Muscle of back (tissue), 13 donors: Measurements from ENCODE around the gene FAM216A. TPM values are rescaled to one million over a fixed set of nuclear protein-coding genes. Genes with fewer than 3 reads are reported as not detected.
"Not testable (repeated sequence)": the region's sequence is repeated elsewhere in the genome, so short reads cannot be mapped to it uniquely, and the experiment has no call there.

Source experiments
- DNase-seq, 3 donors: peaks; one replicate each; pipeline versions ENCODE4 v3.0.0 to v3.0.0-alpha.2; 2013
- long read RNA-seq, 9 donors: transcript quantifications; one replicate each; lab custom pipeline, GENCODE V29; 2026
- polyA plus RNA-seq, 10 donors: library from polyadenylated mRNA; unstranded; fragments of 120-200 nt; gene quantifications; one replicate each; pipeline ENCODE4 v1.2.1, GENCODE V29; 2013; ENCODE audit not compliant: insufficient read length in 10 of 10

The FAM216A gene, protein sequence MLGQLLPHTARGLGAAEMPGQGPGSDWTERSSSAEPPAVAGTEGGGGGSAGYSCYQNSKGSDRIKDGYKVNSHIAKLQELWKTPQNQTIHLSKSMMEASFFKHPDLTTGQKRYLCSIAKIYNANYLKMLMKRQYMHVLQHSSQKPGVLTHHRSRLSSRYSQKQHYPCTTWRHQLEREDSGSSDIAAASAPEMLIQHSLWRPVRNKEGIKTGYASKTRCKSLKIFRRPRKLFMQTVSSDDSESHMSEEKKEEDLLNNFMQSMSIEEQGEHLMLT
- 10 to 100 TPM; 14.3 to 23.3 (median 16.5) TPM for polyA plus RNA-seq
- long read RNA-seq, donor 1, transcript FAM216A-201 (7 exons, 1,582 nt): major isoform, 5 of 160 reads
- long read RNA-seq, donor 1, partial matches to known transcripts: 76 of 160 reads
- long read RNA-seq, donor 1, other reads (novel, unspliced or antisense): 79 of 160 reads
- long read RNA-seq, donor 2, transcript FAM216A-201 (7 exons, 1,582 nt): major isoform, 7 of 220 reads
- long read RNA-seq, donor 2, partial matches to known transcripts: 127 of 220 reads
- long read RNA-seq, donor 2, other reads (novel, unspliced or antisense): 85 of 220 reads
- long read RNA-seq, donor 3: 0 reads
- long read RNA-seq, donor 4, partial matches to known transcripts: 100 of 194 reads
- long read RNA-seq, donor 4, other reads (novel, unspliced or antisense): 90 of 194 reads
- long read RNA-seq, donor 5, transcript FAM216A-201 (7 exons, 1,582 nt): major isoform, 7 of 233 reads
- long read RNA-seq, donor 5, partial matches to known transcripts: 125 of 233 reads
- long read RNA-seq, donor 5, other reads (novel, unspliced or antisense): 97 of 233 reads
- long read RNA-seq, donor 6, transcript FAM216A-201 (7 exons, 1,582 nt): major isoform, 8 of 301 reads
- long read RNA-seq, donor 6, partial matches to known transcripts: 228 of 301 reads
- long read RNA-seq, donor 6, other reads (novel, unspliced or antisense): 64 of 301 reads
- long read RNA-seq, donor 7, partial matches to known transcripts: 0 of 3 reads
- long read RNA-seq, donor 7, other reads (novel, unspliced or antisense): 0 of 3 reads
- long read RNA-seq, donor 8, transcript FAM216A-201 (7 exons, 1,582 nt): major isoform, 5 of 7 reads
- long read RNA-seq, donor 8, partial matches to known transcripts: 0 of 7 reads
- long read RNA-seq, donor 8, other reads (novel, unspliced or antisense): 0 of 7 reads
- long read RNA-seq, donor 9, partial matches to known transcripts: 0 of 1 reads
- long read RNA-seq, donor 9, other reads (novel, unspliced or antisense): 0 of 1 reads

DNA sequence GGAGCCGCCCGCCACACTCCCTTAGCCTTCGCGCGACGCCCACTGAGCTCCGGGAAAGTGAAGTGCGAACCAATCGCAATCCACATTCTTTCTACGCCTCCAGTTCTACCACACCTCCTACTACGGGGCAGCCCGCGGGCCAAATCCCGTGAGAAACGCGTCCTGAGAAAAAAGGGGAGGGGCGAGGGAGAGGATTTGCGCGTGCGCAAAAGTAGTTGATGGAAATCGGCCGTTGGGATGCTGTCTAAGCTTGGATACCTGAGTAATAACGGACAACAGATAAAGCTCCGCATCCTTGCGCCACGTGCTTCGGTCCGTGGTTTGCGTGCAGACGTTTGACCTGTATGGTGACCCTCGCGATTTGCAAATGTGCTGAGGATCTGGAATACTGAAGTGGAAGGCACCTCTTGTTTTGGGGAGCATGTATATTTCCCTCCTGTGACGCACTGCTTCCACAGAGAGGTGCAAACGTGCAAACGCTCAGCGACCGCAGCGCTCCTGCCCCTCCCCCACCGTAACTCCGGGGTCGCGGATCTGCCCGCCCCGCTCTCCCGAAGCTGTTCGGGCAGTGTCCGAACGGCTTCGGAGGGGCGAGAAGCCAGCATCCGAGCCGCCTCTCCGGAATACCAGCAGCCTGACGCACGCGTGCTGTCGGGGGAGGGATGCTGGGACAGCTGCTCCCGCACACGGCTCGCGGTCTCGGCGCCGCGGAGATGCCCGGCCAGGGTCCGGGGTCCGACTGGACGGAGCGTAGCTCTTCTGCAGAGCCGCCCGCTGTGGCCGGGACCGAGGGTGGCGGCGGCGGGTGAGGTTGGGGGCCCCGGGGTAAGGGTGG lies at the start of gene FAM216A, which contains the start of gene GPN3:
Gene FAM216A, plus strand, starts transcription at position 632 of the 835 bp plus-strand sequence. Its CDS starts 31 bp downstream, at position 663.
Gene GPN3, minus strand, starts transcription at position 44 of the 835 bp plus-strand sequence. CDS start 54 bp downstream, outside the sequence.
- peak; percentile 98 to 99 (median 99) for DNase-seq

DNA sequence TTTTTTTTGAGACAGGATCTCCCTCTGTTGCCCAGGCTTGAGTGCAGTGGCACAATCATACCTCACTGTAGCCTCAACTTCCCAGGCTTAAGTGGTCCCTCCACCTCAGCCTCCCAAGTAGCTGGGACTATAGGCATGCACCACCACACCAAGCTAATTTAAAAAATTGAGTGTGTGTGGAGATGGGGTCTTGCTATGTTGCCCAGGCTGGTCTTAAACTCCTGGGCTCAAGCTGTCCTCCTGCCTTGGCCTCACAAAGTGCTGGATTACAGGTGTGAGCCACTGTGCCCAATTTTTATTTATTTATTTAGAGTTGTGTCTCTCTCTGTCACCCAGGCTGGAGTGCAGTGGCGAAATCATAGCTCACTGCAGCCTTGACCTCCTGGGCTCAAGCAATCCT lies 48.0 kb upstream of the FAM216A start:
- DNase-seq: not testable (repeated sequence)

DNA sequence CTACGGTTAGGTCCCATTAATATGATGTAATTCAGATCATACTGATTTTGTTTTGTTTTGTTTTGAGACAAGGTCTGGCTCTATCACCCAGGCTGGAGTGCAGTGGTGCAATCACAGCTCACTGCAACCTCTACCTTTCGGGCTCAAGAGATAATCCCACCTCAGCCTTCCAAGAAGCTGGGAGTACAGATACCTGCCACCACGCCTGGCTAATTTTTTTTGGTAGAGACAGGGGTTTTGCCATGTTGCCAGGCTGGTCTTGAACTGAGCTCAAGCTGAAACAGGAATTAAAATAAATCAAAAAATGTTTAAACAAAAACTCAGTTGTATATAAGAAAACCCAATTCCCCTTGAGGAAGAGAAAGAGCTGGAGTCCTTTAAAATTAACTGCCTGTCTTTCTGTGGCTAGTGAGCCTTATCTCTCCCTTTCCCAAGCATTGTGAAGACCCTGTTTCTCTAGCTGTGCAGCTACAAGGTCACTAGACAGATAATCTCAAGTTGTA lies 47.4 kb upstream of the FAM216A start:
- no peak for DNase-seq

DNA sequence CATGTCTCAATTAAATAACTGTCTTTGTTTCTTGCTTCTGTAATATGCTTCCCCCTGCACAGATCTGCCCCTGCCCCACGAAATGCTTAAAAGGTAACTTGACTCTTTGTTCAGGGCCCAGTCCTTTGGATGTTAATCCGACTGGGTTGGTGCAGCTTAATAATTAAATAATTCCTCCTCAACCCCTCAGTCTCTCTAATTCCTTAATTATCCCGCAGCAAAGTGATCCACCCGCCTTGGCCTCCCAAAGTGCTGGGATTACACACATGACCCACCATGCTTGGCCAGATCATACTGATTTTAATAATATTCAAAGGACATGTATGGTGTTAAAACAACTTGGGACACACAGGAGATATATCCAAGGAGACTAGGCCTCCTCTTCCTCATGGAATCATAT lies 46.9 kb upstream of the FAM216A start:
- no peak for DNase-seq

DNA sequence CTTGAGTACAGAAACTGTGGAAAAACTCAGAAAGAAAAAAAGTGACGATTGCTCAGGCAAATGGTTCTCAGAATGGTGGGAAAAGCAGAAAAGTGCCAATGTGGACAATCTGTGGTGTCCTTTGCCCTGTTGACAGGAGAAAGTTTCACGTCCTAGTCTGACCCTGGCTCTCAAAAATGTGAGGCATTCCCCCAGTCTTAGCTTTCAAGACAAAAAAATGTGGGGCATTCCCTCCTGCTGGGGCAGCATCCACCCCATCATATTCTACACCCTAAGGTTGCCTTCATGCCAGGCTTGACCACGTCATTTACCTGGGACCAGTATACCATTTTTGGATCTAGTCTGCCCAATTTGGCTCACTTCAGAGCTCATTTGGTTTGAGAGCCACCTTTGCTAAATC lies 44.4 kb upstream of the FAM216A start:
- no peak for DNase-seq

DNA sequence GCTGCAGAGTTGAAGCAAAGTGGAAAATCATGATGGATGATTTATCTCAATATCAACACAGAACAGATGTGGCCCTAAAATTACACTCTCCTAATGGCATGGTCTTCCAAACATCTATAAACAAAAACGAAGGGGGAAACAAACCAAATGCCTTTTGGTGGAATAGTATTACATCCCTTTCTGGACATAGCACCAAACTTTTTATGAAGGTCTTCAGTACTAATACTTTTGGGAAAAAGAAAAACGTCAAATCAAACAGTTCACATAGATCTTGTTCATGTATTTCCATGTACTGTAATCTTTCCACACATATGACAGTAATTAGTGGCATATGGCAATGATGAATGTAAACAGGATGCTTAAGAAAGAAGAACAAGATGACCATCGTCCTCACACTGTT lies 42.2 kb upstream of the FAM216A start:
- peak; percentile 37 to 69 (median 49) for DNase-seq

DNA sequence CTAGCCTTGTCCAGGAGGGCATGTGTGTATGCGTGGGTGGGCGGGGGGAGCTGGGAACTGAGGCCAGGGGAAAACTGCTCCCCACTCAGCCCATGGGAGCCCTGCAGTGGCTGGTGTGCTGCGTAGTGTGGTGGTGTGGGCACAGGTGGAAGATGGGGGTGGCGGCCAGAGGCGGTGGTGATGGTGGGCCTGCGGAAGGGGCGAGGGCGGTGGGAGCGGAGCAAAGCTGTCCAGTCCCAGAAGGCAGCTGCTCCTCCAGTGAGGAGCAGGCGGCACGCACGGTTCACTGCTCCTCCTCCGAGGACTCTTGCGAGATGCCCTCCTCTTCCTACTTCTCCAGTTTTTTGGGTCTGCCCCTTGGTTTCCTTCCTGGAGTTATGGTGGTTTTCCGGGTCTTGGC lies 39.0 kb upstream of the FAM216A start:
- not testable (repeated sequence) for DNase-seq

DNA sequence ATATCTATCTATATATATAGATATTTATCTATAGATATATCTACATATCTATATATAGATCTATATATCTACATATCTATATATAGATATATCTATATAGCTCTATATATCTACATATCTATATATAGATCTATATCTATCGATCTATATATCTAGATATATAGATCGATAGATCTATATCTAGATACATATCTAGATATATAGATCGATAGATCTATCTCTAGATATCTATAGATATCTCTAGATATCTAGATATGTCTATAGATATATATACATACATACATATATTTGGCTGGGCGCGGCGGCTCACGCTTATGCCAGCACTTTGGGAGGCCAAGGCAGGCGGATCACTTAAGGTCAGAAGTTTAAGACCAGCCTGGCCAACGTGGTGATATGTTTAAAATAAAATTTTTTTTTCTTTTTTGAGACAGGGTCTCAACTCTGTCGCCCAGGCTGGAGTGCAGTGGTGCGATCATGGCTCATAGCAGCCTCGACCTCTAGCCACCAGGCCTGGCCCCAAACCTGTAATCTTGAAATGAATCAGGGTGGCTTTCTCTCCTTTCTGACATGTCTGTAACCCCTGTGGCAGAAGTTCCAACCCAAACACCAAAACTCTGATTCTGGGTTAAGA lies 36.6 kb upstream of the FAM216A start:
- DNase-seq: no peak

DNA sequence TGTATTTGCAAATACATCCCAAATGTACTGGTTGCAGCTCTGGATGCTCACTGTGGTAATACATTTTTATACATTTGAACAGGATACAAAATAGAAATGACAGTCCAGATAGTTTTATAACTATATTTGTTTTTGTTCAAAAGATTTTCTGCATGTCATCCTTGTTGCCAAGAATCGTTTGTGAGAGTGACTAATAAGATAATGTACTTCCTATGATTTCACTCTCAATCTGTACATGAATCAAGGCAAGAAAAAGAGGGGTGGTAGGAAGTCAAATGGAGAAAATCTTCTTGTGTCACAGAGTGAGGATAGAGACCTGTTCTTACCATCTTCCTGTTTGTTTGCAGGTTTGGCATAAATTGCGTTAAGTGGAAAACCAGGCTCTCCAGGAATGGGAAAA lies 32.4 kb upstream of the FAM216A start:
- DNase-seq: no peak

DNA sequence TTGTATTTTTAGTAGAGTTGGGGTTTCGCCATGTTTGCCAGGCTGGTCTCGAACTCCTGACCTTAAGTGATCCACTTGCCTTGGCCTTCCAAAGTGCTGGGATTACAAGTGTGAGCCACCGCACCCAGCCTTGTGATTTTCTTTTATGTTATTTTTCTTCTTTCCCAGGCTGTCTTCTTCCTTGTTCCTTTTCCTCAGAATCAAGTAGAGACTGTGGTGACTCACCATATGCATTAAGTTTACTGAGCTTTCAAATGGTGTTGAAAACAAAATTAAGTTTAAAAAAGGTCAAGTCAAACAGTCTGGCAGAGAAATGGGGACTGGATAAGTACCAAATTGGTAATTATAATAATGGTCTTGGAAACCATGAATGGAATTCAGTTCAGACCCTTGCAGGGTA lies 24.2 kb upstream of the FAM216A start:
- no peak for DNase-seq

DNA sequence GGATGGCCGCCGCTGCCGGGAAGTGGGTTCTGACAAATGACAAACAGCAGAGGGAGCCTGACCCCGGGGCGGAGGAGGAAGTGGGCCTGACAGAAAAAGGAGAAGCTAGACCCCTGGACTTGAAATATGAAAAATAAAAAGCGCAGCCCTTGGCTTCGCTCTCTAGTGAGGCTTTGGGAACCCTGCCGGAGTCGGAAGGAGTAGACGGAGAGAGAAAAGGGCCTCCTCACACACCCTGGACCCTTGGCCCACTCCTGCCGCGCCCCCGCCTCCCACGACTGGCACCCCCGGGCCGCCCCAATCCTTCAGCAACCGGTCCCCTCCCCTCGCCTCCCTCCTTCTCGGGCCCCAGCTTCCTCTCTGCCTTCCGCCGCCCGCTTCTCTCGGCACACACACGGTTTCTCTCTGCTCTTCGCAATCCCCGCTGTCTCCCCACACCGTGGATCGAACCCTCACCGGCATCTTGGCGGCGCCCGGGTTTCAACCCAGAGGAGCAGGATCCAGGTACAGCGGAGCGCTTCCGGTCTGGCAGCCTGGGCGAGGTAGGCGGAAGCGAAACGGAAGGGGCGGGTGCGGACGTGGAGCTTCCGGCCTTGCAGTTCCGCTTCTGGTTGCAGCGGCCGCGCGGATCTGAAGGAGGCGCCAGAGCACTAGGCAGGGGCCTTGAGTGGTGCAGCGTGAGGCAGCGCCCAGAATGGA lies 18.7 kb upstream of the FAM216A start, which contains the start of gene ARPC3:
Gene ARPC3, minus strand, starts transcription at position 539 of the 699 bp plus-strand sequence. Its CDS starts 77 bp downstream, at position 462.
- peak; percentile 95 to 98 (median 95) for DNase-seq

DNA sequence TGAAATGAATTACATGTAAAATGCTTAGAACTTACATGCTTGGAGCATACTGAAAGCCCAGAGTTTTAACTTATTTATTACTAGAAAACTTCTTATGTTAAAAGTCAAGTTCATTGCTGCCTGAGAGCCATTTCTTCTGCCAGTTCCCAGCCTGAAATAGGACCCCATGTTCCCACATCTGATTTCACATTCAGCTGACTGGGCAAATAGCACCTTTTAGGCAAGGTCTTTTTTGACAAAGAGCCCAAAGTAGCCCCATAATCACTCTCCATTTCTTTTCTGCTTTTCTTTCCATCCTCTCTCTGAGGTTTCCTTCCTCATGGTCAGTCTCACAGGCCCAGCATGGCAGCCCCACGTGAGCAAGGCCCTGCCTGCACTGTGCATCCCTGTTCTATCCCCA lies 17.4 kb upstream of the FAM216A start:
- no peak for DNase-seq

DNA sequence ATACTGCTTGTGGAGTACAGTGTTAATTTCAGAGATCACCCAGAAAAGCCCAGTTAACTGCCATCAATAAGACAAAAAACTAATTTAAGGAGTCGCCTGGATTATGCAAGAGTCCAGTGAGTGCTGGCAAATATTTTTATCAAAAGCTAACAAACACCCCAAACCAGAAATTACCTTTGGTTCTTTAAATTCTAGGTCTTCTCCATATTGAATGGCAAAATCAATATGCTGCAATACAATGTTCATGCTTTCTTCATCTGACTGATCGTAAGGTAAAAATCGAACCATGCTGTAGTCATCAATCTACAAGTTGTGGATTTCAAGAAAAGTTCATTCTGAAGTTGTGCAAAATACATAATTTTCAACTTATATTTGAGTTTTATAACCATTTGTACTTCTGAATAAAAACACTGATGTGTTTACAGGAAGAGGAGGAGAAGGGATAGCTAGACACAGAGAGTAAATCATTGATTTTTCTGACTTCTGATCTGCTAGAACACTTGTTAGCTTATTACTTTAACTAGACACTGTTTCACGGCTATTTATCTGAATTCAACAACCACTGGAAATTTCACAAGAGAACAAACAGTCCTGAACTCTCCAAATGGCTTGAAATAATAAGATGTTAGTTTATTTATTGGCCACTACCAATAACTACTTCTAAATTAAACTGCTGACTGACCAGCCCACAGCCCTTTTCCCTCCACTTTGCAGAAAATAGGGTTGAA lies 14.9 kb upstream of the FAM216A start:
- DNase-seq: no peak

DNA sequence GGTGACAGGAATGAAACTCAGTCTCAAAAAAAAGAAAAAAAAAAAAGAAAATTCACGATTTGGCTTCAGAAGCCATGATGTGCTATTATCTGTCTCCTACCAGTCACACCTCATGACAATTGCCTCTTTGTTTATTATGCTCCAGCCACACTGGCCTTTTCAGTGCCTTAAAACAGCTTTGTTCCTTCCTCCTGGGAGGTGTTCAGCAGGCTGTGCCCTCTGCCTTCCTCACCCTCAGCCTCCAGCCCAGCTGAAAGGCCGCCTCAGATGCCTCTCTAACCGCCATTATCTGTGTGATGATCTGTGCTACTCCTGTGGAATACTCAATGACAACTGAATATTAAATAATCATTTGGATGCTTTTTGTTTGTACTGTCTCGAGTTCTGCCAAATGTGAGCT lies 9.9 kb upstream of the FAM216A start:
- DNase-seq: no peak

DNA sequence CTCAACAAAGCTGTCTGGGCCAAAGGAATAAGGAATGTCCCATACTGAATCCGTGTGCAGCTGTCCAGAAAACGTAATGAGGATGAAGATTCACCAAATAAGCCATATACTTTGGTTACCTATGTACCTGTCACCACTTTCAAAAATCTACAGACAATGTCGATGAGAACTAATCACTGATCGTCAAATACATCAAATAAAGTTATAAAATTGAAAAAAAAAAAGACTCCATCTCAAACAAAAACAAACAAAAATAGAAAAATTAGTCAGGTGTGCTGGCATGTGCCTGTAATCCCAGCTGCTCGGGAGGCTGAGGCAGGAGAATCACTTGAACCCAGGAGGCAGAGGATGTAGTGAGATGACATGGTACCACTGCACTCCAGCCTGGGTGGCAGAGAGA lies 7.5 kb upstream of the FAM216A start:
- not testable (repeated sequence) for DNase-seq

DNA sequence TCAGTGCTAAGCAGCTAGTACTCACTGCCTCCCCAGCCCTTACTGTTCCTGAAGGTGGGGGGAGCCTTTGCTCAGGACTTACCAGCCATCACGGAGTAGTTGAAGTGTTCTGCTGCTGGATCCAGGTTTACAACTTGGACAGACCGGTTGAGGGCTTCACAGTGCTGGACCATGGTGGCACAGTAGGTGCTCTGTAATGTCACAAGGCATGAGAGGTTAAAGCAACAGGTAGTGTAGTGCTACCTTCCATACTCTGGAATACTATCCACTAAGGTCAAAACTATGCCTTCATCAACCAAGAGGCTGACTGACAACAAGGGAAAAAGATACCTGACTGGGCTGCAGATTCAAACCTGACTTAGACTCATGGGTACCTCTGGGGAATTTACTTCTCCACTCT lies 3.6 kb upstream of the FAM216A start:
- no peak for DNase-seq

DNA sequence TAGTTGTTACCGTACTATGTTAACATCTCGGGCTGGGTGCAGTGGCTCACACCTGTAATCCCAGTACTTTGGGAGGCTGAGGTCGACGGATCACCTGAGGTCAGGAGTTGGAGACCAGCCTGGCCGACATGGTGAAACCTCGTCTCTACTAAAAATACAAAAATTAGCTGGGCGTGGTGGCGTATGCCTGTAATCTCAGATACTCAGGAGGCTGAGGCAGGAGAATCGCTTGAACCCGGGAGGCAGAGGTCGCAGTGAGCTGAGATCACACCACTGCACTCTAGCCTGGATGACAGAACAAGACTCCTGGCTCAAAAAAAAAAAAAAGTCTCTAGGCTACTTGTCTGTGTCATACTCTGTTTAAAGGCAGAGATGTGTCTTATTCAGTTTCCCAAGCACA lies 2.9 kb upstream of the FAM216A start:
- DNase-seq: not testable (repeated sequence)

DNA sequence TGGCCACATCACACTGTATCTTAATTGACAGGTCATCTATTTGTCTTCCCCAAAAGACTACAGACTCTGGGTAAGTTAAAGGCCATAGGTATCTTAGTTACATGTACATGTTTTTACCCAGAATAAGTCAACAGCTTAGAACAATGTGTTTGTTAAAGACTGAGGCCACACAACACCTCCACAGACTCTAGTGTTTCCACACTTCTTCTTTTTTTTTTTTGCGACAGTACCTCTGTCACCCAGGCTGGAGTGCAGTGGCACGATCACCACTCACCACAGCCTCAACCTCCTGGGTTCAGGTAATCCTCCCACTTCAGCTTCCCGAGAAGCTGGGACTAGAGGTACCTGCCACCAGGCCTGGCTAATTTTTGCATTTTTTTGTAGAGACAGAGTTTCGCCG lies 1.9 kb upstream of the FAM216A start:
- DNase-seq: no peak

DNA sequence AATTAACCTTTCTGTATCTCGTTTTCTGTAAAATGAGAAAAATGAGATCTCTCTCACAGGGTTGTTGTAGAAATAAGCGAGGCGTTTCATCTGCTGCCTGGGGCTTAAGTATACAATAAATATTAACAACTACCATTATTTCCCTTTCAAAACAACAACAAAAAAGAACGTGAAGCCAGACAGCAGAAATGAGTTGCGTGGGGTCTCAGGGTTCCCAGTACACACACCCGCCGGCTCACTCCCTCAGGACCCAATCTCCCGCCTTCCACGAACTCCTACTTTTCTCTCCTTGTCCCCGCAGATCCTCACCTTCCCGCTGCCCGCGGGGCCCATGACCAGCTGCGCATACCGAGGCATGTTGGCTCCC lies 815 bp upstream of the FAM216A start:
- DNase-seq: no peak
